ES-I3 (cell line): ENCODE measurements around the gene PTGFR.
A peak's percentile ranks its signal among the peaks of the same experiment; 100 is the strongest.

Experiments
- H3K36me3 ChIP-seq: 2 replicates; pipeline ENCODE4 v1.6.1; 2013; ENCODE audit warnings: mild to moderate bottlenecking, low read length, control low read depth, moderate library complexity; ENCODE audit not compliant: insufficient read depth
- H3K4me1 ChIP-seq: 2 replicates; pipeline ENCODE4 v1.6.1; 2013; ENCODE audit warnings: mild to moderate bottlenecking, control low read depth, low read length; ENCODE audit not compliant: insufficient read depth
- H3K9ac ChIP-seq: 2 replicates; pipeline ENCODE4 v1.6.1; 2013; ENCODE audit warnings: low read depth, mild to moderate bottlenecking, low read length, moderate library complexity
- H3K9me3 ChIP-seq: 2 replicates; pipeline ENCODE4 v1.6.1; 2013; ENCODE audit warnings: mild to moderate bottlenecking, low read length, moderate library complexity; ENCODE audit not compliant: control insufficient read depth, insufficient read depth

The PTGFR gene

DNA sequence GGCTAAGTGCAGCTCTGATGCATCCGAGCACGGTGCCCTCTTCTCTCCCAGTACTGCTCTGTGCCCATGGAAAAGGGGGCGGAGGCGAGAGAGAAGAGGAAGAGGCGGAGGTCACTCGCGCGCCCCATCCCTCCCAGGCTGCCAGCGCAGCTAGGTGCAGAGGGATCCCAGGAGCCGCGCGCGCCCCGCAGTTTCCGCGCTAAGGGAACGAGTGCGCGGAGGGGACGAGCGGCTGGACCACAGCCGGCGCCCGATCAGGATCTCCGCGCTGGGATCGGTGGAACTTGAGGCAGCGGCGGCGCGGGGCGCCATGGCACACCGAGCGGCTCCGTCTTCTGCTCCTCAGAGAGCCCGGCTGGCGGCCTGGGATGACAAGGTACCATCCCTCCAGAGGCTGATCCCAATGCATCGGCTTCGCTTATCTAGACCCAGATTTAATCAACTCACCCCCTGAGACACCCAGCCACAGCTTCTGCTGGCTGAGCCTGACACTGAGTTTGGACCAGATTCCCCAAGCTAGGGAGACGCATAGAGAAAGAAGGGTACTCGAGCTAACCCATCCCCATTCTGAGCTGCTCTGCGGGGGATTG, at the start of gene PTGFR:
Gene PTGFR, plus strand, starts transcription at position 114 of the 590 bp plus-strand sequence. CDS start 1,770 bp downstream, outside the sequence.
- H3K9ac ChIP-seq, result peak within 1 kb of the TSS; percentile 64
- no peaks in the 10 kb centered on the region for H3K9me3 ChIP-seq
- H3K4me1 ChIP-seq, result peaks cover 3% of the 10 kb centered on the region; the same call in 1 of the 2 replicates
- no peaks in the 10 kb centered on the region for H3K36me3 ChIP-seq

- no peaks in the 10 kb centered on the region for H3K36me3 ChIP-seq
- no peaks in the 10 kb centered on the region for H3K9me3 ChIP-seq
- no peaks in the 10 kb centered on the region; the same call in 1 of the 2 replicates for H3K4me1 ChIP-seq
- no peak overlapping the region for H3K9ac ChIP-seq
Measured at GRCh38 chr1:78441921-78442320, 48.9 kb upstream of the PTGFR start.

DNA sequence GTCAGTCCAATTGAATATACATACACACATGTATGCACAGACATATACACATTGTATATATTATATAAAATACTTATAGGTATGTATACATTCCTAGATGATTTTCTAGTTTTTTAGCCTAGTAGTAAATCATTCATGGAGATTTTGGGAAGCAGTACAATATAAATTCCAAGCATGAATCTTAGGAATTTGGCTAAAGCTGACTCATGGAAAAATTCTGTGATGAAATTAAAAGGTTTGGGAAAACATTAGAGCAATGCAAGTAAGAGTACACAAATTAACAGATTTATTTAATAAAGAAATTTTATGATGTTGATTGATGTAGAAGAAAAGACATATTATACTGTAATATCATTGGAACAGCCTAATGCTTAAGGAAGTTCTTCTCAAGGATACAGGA, 43.7 kb upstream of the PTGFR start:
- H3K9me3 ChIP-seq, result no peaks in the 10 kb centered on the region; the same call in 1 of the 2 replicates
- no peaks in the 10 kb centered on the region for H3K4me1 ChIP-seq
- no peak overlapping the region for H3K9ac ChIP-seq
- no peaks in the 10 kb centered on the region for H3K36me3 ChIP-seq

DNA sequence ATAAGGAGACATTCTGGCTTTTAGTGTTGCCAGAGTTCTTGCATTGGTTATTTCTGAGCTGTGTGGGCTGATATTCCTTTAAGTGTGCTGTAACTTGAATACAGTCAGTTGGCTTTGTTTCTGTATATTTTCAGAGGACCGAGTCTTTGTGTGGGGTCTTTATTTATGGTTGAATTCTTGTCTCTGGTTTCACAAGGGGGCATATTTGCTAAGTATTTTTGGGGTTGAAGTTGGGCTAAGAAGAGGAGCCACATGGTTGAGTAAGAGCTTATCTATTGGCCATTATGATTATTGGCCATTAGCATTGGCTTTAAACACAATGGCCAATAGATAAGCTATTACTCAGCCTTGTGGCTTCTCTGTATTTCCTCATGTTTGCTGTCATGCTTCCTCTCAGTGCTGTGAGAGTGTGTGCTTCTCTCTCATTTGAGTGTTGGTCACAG, 26.3 kb upstream of the PTGFR start:
- Histone ChIP-seq H3K4me1 (no peaks in the 10 kb centered on the region), H3K36me3 (no peaks in the 10 kb centered on the region), H3K9ac (no peak overlapping the region), H3K9me3 (no peaks in the 10 kb centered on the region)

GRCh38 chr1:78465143-78465542, 25.6 kb upstream of the PTGFR start:
- Histone ChIP-seq H3K9ac (no peak overlapping the region), H3K36me3 (no peaks in the 10 kb centered on the region), H3K9me3 (no peaks in the 10 kb centered on the region), H3K4me1 (no peaks in the 10 kb centered on the region)

- Histone ChIP-seq H3K9me3 (no peaks in the 10 kb centered on the region), H3K36me3 (no peaks in the 10 kb centered on the region), H3K4me1 (no peaks in the 10 kb centered on the region)
Measured at GRCh38 chr1:78468521-78468920, 22.3 kb upstream of the PTGFR start.

GRCh38 chr1:78469576-78469975, 21.2 kb upstream of the PTGFR start:
- Histone ChIP-seq H3K9me3 (no peaks in the 10 kb centered on the region), H3K9ac (no peak overlapping the region)

More at GRCh38 chr1:78468521-78468920, 22.3 kb upstream of the PTGFR start:
- H3K9ac ChIP-seq, result no peak overlapping the region

GRCh38 chr1:78471890-78472620, 18.7 kb upstream of the PTGFR start:
- H3K36me3 ChIP-seq, result no peaks in the 10 kb centered on the region
- no peaks in the 10 kb centered on the region for H3K9me3 ChIP-seq
- no peak overlapping the region for H3K9ac ChIP-seq
- H3K4me1 ChIP-seq, result no peaks in the 10 kb centered on the region

More at GRCh38 chr1:78469576-78469975, 21.2 kb upstream of the PTGFR start:
- Histone ChIP-seq H3K36me3 (no peaks in the 10 kb centered on the region), H3K4me1 (no peaks in the 10 kb centered on the region)

GRCh38 chr1:78472851-78473496, 17.8 kb upstream of the PTGFR start:
- Histone ChIP-seq H3K4me1 (no peaks in the 10 kb centered on the region), H3K9me3 (no peaks in the 10 kb centered on the region), H3K9ac (no peak overlapping the region), H3K36me3 (no peaks in the 10 kb centered on the region)

DNA sequence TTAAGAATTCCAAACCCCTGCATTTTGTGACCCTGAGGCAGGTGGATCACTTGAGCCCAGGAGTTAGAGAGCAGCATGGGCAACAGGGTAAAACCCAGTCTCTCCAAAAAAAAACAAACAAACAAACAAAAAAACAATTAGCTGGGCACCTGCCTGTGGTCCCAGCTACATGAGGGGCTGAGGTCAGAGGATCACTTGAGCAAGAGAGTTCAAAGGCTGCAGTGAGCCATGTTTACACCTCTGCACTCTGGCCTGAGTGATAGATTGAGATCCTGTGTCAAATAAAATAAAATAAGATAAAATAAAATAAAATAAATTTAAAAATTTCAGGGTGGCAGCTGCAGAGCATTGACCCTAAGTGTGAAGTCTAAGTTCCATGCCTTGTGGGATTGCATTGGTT, 16.7 kb upstream of the PTGFR start:
- no peaks in the 10 kb centered on the region for H3K4me1 ChIP-seq
- H3K9ac ChIP-seq, result no peak overlapping the region
- no peaks in the 10 kb centered on the region for H3K9me3 ChIP-seq
- H3K36me3 ChIP-seq, result no peaks in the 10 kb centered on the region

DNA sequence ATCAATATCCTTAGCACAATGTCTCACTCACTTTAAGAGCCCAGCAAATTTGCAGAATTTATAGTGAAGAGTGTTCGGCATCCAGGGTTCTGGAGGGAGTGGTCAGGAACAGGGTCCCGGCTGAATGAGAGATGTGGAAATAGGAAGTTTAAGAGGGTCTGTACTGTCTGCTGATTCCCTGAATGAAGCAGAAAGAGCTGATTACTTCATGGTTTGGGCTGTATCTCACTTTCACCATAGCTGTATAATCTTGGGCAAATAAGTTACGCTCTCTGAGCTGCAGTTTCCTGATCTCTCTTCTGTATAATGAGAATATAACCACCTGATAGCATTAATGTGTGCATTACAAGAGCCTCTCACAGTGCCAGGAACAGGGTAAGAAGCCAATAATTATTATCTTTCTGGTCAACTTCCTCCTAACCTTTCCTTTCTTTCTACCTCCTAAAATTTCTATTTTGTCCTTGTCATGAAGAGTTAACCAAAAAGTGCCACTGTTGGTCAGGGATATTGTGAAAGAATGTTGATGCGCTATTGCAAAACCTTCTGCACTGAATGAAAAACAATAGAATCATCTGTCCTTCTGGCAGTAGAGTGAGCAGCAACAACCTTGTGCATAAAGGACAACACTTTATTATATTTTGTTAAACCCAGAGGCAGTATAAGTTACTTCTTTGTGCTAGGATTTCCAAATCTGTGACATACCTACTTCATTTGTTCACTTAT, 14.7 kb upstream of the PTGFR start:
- no peaks in the 10 kb centered on the region for H3K36me3 ChIP-seq
- no peaks in the 10 kb centered on the region for H3K9me3 ChIP-seq
- H3K9ac ChIP-seq, result no peak overlapping the region
- H3K4me1 ChIP-seq, result no peaks in the 10 kb centered on the region

DNA sequence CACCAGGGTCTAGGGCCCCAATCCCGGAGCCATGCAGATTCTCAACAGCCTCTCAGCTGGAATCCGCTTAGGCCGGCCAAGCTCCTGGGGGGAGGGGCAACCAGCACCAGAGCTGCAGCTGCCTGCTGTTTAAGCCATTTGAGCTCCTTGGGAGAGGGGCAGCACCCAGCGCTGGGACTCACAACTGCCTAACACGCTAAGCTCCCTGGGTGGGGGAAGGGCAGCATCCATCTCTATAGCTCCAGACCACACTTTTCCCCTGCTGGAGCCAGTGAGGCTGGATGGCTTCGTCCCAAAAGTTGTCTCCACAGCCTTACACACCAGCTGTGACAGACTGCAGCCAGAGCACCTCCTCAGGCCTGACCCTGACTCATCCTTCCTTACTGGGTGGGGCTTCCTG, 6.9 kb upstream of the PTGFR start:
- no peak overlapping the region for H3K9ac ChIP-seq
- no peaks in the 10 kb centered on the region for H3K36me3 ChIP-seq
- H3K4me1 ChIP-seq, result no peaks in the 10 kb centered on the region
- no peaks in the 10 kb centered on the region for H3K9me3 ChIP-seq

DNA sequence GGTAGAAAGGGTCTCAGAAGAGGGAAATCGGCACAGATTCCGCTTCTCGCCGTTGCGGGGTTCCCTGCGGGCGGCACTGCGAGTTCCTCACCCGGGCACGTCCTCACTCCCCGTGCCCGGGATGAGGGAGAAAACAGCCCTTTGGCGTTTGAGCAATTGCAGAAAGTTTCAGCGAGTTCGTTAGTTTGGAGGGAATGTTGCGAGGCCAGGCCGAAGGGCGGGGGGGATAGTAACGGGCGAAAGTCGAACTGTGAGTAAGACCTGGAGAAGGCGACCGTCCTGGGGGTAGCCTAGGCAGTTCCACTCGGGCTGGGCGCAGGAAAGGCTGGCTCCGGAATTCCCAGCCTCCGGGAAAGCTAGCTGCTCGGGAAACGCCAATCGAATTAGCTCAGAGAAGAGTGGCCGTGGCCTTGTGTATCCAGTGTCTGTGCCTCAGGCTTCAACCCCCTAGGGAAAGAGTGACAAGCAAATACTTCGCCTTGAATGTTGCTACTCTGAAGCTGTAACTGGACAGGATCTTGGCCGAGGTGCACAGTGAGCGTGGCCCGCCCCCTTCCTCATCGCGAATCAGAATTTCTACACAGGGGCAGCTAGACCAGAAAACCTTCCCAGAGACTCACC, 787 bp downstream of the PTGFR start:
- H3K36me3 ChIP-seq, result no peaks in the 10 kb centered on the region
- H3K4me1 ChIP-seq, result peaks cover 3% of the 10 kb centered on the region; the same call in 1 of the 2 replicates
- H3K9ac ChIP-seq, result peak overlapping the region; percentile 64
- H3K9me3 ChIP-seq, result no peaks in the 10 kb centered on the region

GRCh38 chr1:78492386-78492950, 1.7 kb downstream of the PTGFR start:
- Histone ChIP-seq H3K36me3 (no peaks in the 10 kb centered on the region), H3K9me3 (no peaks in the 10 kb centered on the region), H3K9ac (no peak overlapping the region), H3K4me1 (peaks cover 3% of the 10 kb centered on the region; the same call in 1 of the 2 replicates)
